ENCODE measurements around the gene HES5.

The HES5 gene

GRCh38 chr1:2479618-2480017 lies 50.4 kb downstream of the HES5 start:
- no peak overlapping the region for H3K4me2 ChIP-seq (ENCODE audit: low read length)
- H3K79me2 ChIP-seq (ENCODE audit: low read length), result no peaks in the 10 kb centered on the region
- no peaks in the 10 kb centered on the region for H3K9me3 ChIP-seq (ENCODE audit: insufficient read depth, low read length)
- H3K27me3 ChIP-seq (ENCODE audit: low read depth, low read length), result no peaks in the 10 kb centered on the region
- H3K27ac ChIP-seq (ENCODE audit: low read length), result no peak overlapping the region
- TF ChIP-seq EZH2phosphoT487 (IDR thresholded peaks at IDR 0.05; ENCODE audit: low read depth), result no peak
- no peak for TF ChIP-seq CTCF (IDR thresholded peaks at IDR 0.05; ENCODE audit: low read depth, low read length)
- no peaks in the 10 kb centered on the region for H4K20me1 ChIP-seq (ENCODE audit: insufficient read depth, low read length)
- no peak overlapping the region for H3K9ac ChIP-seq (ENCODE audit: low read length)
- no peak overlapping the region for H3K4me3 ChIP-seq (ENCODE audit: low read length)
- no peaks in the 10 kb centered on the region for H3K4me1 ChIP-seq (ENCODE audit: low read length)
- H3K36me3 ChIP-seq (replicated peaks; ENCODE audit: low read depth, low read length), result no peaks in the 10 kb centered on the region
- H2AFZ ChIP-seq (ENCODE audit: low read depth, low read length), result no peak overlapping the region

- H3K27me3 ChIP-seq (ENCODE audit: low read depth, low read length), result no peaks in the 10 kb centered on the region
Measured at GRCh38 chr1:2479186-2479585, 50.9 kb downstream of the HES5 start.

More at GRCh38 chr1:2479186-2479585, 50.9 kb downstream of the HES5 start:
- no peaks in the 10 kb centered on the region for H3K9me3 ChIP-seq (ENCODE audit: insufficient read depth, low read length)
- TF ChIP-seq EZH2phosphoT487 (IDR thresholded peaks at IDR 0.05; ENCODE audit: low read depth) (no peak), CTCF (IDR thresholded peaks at IDR 0.05; ENCODE audit: low read depth, low read length) (no peak)
- no peak overlapping the region for H2AFZ ChIP-seq (ENCODE audit: low read depth, low read length)
- H3K4me3 ChIP-seq (ENCODE audit: low read length), result no peak overlapping the region
- no peaks in the 10 kb centered on the region for H3K36me3 ChIP-seq (replicated peaks; ENCODE audit: low read depth, low read length)
- no peaks in the 10 kb centered on the region for H3K79me2 ChIP-seq (ENCODE audit: low read length)
- H3K4me1 ChIP-seq (ENCODE audit: low read length), result no peaks in the 10 kb centered on the region
- H3K27ac ChIP-seq (ENCODE audit: low read length), result no peak overlapping the region
- no peak overlapping the region for H3K9ac ChIP-seq (ENCODE audit: low read length)
- H3K4me2 ChIP-seq (ENCODE audit: low read length), result no peak overlapping the region
- no peaks in the 10 kb centered on the region for H4K20me1 ChIP-seq (ENCODE audit: insufficient read depth, low read length)
